ENCODE results near the gene SPIRE1.

The SPIRE1 gene

GRCh38 chr18:12449051-12449785 is 208.7 kb downstream of the SPIRE1 start:
- H3K9ac ChIP-seq (ENCODE audit: low read length) = no peak overlapping the region

GRCh38 chr18:12445554-12445953 is 212.4 kb downstream of the SPIRE1 start:
- Histone ChIP-seq H3K4me2 (ENCODE audit: low read length) (no peak overlapping the region), H3K9ac (ENCODE audit: low read length) (no peak overlapping the region), H3K27ac (ENCODE audit: low read depth, low read length, poor library complexity, severe bottlenecking) (no peak overlapping the region), H4K20me1 (ENCODE audit: insufficient read depth, low read length) (no peaks in the 10 kb centered on the region), H3K4me3 (ENCODE audit: low read depth, low read length, poor library complexity, severe bottlenecking) (no peak overlapping the region), H3K36me3 (ENCODE audit: insufficient read depth, low read length) (no peaks in the 10 kb centered on the region), H3F3A (ENCODE audit: insufficient read depth, low read length) (no peaks in the 10 kb centered on the region), H3K9me3 (ENCODE audit: low read length) (0 out of 2 replicates have a peak, but pooled peaks cover 3% of the 10 kb centered on the region), H3K4me1 (ENCODE audit: insufficient read depth, low read length, severe bottlenecking) (no peaks in the 10 kb centered on the region), H3K79me2 (ENCODE audit: insufficient read depth, low read length) (no peaks in the 10 kb centered on the region), H3K9me2 (ENCODE audit: low read depth, low read length) (no peaks in the 10 kb centered on the region), H2AFZ (ENCODE audit: low read length) (no peak overlapping the region), H3K27me3 (ENCODE audit: insufficient read depth, low read length) (no peaks in the 10 kb centered on the region)
- TF ChIP-seq EZH2 (IDR thresholded peaks at IDR 0.05; ENCODE audit: borderline replicate concordance, low read length) (no peak), CTCF (IDR thresholded peaks at IDR 0.05; ENCODE audit: low read length) (no peak)

More at GRCh38 chr18:12449051-12449785, 208.7 kb downstream of the SPIRE1 start:
- no peak overlapping the region for H3K4me2 ChIP-seq (ENCODE audit: low read length)
- H3K9me2 ChIP-seq (ENCODE audit: low read depth, low read length) = no peaks in the 10 kb centered on the region
- H3K27ac ChIP-seq (ENCODE audit: low read depth, low read length, poor library complexity, severe bottlenecking) = no peak overlapping the region
- H3K79me2 ChIP-seq (ENCODE audit: insufficient read depth, low read length) = no peaks in the 10 kb centered on the region
- H3K9me3 ChIP-seq (ENCODE audit: low read length) = no peaks in the 10 kb centered on the region
- TF ChIP-seq CTCF (IDR thresholded peaks at IDR 0.05; ENCODE audit: low read length) (no peak), EZH2 (IDR thresholded peaks at IDR 0.05; ENCODE audit: borderline replicate concordance, low read length) (no peak)
- H2AFZ ChIP-seq (ENCODE audit: low read length) = no peak overlapping the region
- H3K36me3 ChIP-seq (ENCODE audit: insufficient read depth, low read length) = no peaks in the 10 kb centered on the region
- H3F3A ChIP-seq (ENCODE audit: insufficient read depth, low read length) = no peaks in the 10 kb centered on the region
- no peaks in the 10 kb centered on the region for H4K20me1 ChIP-seq (ENCODE audit: insufficient read depth, low read length)
- H3K4me1 ChIP-seq (ENCODE audit: insufficient read depth, low read length, severe bottlenecking) = no peaks in the 10 kb centered on the region
- H3K27me3 ChIP-seq (ENCODE audit: insufficient read depth, low read length) = no peaks in the 10 kb centered on the region
- no peak overlapping the region for H3K4me3 ChIP-seq (ENCODE audit: low read depth, low read length, poor library complexity, severe bottlenecking)

GRCh38 chr18:12443551-12443950 is 214.4 kb downstream of the SPIRE1 start:
- no peaks in the 10 kb centered on the region for H3K27me3 ChIP-seq (ENCODE audit: insufficient read depth, low read length)
- H3F3A ChIP-seq (ENCODE audit: insufficient read depth, low read length) = no peaks in the 10 kb centered on the region
- no peaks in the 10 kb centered on the region for H3K4me1 ChIP-seq (ENCODE audit: insufficient read depth, low read length, severe bottlenecking)
- no peaks in the 10 kb centered on the region for H4K20me1 ChIP-seq (ENCODE audit: insufficient read depth, low read length)
- TF ChIP-seq EZH2 (IDR thresholded peaks at IDR 0.05; ENCODE audit: borderline replicate concordance, low read length) (no peak), CTCF (IDR thresholded peaks at IDR 0.05; ENCODE audit: low read length) (no peak)
- no peak overlapping the region for H3K9ac ChIP-seq (ENCODE audit: low read length)
- H2AFZ ChIP-seq (ENCODE audit: low read length) = no peak overlapping the region
- no peak overlapping the region for H3K4me3 ChIP-seq (ENCODE audit: low read depth, low read length, poor library complexity, severe bottlenecking)
- H3K4me2 ChIP-seq (ENCODE audit: low read length) = no peak overlapping the region
- no peaks in the 10 kb centered on the region for H3K79me2 ChIP-seq (ENCODE audit: insufficient read depth, low read length)
- H3K27ac ChIP-seq (ENCODE audit: low read depth, low read length, poor library complexity, severe bottlenecking) = no peak overlapping the region
- no peaks in the 10 kb centered on the region for H3K9me2 ChIP-seq (ENCODE audit: low read depth, low read length)
- H3K36me3 ChIP-seq (ENCODE audit: insufficient read depth, low read length) = no peaks in the 10 kb centered on the region
- 0 out of 2 replicates have a peak, but pooled peaks cover 3% of the 10 kb centered on the region for H3K9me3 ChIP-seq (ENCODE audit: low read length)
